Neutrophil (primary cell): ENCODE results near the gene CEP152.

Experiments
- H3K27ac ChIP-seq: fragments of 200-600 bp; sonication (generic); 2 replicates; pipeline ENCODE4 v1.5.1; 2016; ENCODE audit warnings: mild to moderate bottlenecking, moderate library complexity
- H3K27me3 ChIP-seq: fragments of 200-600 bp; sonication (generic); 2 replicates; pipeline ENCODE4 v1.6.0; 2016; ENCODE audit warnings: mild to moderate bottlenecking
- H3K36me3 ChIP-seq: fragments of 200-600 bp; sonication (generic); 2 replicates; pipeline ENCODE4 v1.5.1; 2017
- H3K4me1 ChIP-seq, 2 experiments: fragments of 200-600 bp in 1 of 2; sonication (generic) in 1 of 2; 1 replicate in 1 of 2; 2 replicates in 1 of 2; pipeline versions ENCODE4 v1.5.1 to v1.6.1; 2013 to 2016; ENCODE audit warnings: low read depth in 1 of 2, low read length in 1 of 2, mild to moderate bottlenecking in 1 of 2, moderate library complexity in 1 of 2; ENCODE audit not compliant: control insufficient read depth in 1 of 2, insufficient read depth in 1 of 2
- H3K4me3 ChIP-seq, 2 experiments: fragments of 200-600 bp in 1 of 2; sonication (generic) in 1 of 2; 1 replicate in 1 of 2; 2 replicates in 1 of 2; pipeline ENCODE4 v1.5.1; 2013 to 2016; ENCODE audit warnings: low read depth in 1 of 2, low read length in 1 of 2, mild to moderate bottlenecking in 1 of 2, moderate library complexity in 1 of 2
- H3K9me3 ChIP-seq: fragments of 200-600 bp; sonication (generic); 2 replicates; pipeline ENCODE4 v1.5.1; 2016
- CTCF ChIP-seq: fragments of 200-600 bp; sonication (generic); IDR thresholded peaks from 2 replicates; pipeline ENCODE4 v1.5.1; 2016; ENCODE audit warnings: antibody characterized with exemption

The CEP152 gene

GRCh38 chr15:48702569-48703236 lies 108.2 kb downstream of the CEP152 start:
- H3K9me3 ChIP-seq: no peaks in the 10 kb centered on the region
- no peak for TF ChIP-seq CTCF
- H3K27me3 ChIP-seq: no peaks in the 10 kb centered on the region
- no peak overlapping the region for H3K4me3 ChIP-seq
- no peaks in the 10 kb centered on the region for H3K36me3 ChIP-seq
- no peak overlapping the region for H3K27ac ChIP-seq
- no peaks in the 10 kb centered on the region for H3K4me1 ChIP-seq

GRCh38 chr15:48696627-48697312 lies 114.1 kb downstream of the CEP152 start:
- Histone ChIP-seq H3K27me3 (no peaks in the 10 kb centered on the region), H3K9me3 (no peaks in the 10 kb centered on the region), H3K36me3 (no peaks in the 10 kb centered on the region), H3K4me3 (no peak overlapping the region), H3K27ac (no peak overlapping the region), H3K4me1 (no peaks in the 10 kb centered on the region)
- no peak for TF ChIP-seq CTCF

GRCh38 chr15:48695827-48696573 lies 114.9 kb downstream of the CEP152 start:
- no peaks in the 10 kb centered on the region for H3K4me1 ChIP-seq
- no peaks in the 10 kb centered on the region for H3K27me3 ChIP-seq
- H3K36me3 ChIP-seq: no peaks in the 10 kb centered on the region
- no peak overlapping the region for H3K4me3 ChIP-seq
- no peaks in the 10 kb centered on the region for H3K9me3 ChIP-seq
- H3K27ac ChIP-seq: no peak overlapping the region
- TF ChIP-seq CTCF: no peak

GRCh38 chr15:48695088-48695826 lies 115.6 kb downstream of the CEP152 start:
- no peaks in the 10 kb centered on the region for H3K9me3 ChIP-seq
- H3K27me3 ChIP-seq: no peaks in the 10 kb centered on the region
- H3K27ac ChIP-seq: no peak overlapping the region
- TF ChIP-seq CTCF: no peak
- no peaks in the 10 kb centered on the region for H3K4me1 ChIP-seq
- no peaks in the 10 kb centered on the region for H3K36me3 ChIP-seq
- H3K4me3 ChIP-seq: no peak overlapping the region

GRCh38 chr15:48693484-48693883 lies 117.4 kb downstream of the CEP152 start:
- Histone ChIP-seq H3K4me3 (no peak overlapping the region), H3K4me1 (no peaks in the 10 kb centered on the region), H3K27ac (no peak overlapping the region)

More at GRCh38 chr15:48693484-48693883, 117.4 kb downstream of the CEP152 start:
- Histone ChIP-seq H3K9me3 (no peaks in the 10 kb centered on the region), H3K27me3 (no peaks in the 10 kb centered on the region), H3K36me3 (no peaks in the 10 kb centered on the region)
- TF ChIP-seq CTCF: no peak
